Erythroblast (primary cell): ENCODE results near the gene ALDH3B2.

Experiments used
- GATA1 ChIP-seq: IDR thresholded peaks from 2 replicates; pipeline ENCODE4 v1.6.1; 2011; ENCODE audit warnings: low read depth, mild to moderate bottlenecking, control low read depth, low read length, moderate library complexity
- POLR2A ChIP-seq: IDR thresholded peaks from 2 replicates; pipeline ENCODE4 v1.6.1; 2011; ENCODE audit warnings: mild to moderate bottlenecking, low read length

DNA sequence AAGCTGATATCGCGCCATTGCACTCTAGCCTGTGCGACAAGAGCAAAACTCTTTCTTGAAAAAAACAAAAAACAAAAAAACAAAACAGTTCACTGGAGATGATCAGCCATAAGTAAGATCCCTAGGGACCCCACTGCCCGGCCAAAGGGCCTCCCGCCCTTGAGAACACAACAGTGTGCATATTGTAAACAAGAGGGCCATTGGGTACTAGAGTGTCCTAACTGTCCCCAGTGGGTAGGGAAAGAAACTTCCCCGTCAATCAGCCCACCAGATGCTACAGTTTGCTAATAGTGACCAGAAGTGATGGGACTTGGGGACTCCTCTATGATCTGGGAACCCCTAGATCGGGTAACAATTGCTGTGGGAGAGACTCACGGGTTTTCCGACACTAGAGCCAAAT, 20.2 kb downstream of the ALDH3B2 start:
- TF ChIP-seq POLR2A (no peak), GATA1 (no peak)
